CD4-positive, alpha-beta T cell (primary cell): Measurements from ENCODE around the gene RSPH10B2. TPM values are rescaled to one million over a fixed set of nuclear protein-coding genes. Genes with fewer than 3 reads are reported as not detected.
"Not testable (repeated sequence)": the region's sequence is repeated elsewhere in the genome, so short reads cannot be mapped to it uniquely, and the experiment has no call there.

Experiments used
- ATAC-seq: fragments of 200-7000 bp; cut with Tn5 transposase; one replicate; pipeline ENCODE4 v1.10.0; 2022; ENCODE audit warnings: mild to moderate bottlenecking; ENCODE audit not compliant: poor library complexity
- CTCF ChIA-PET: fragments of 350-600 bp; sonication (Branson Sonifier 250); formaldehyde crosslinking; loops from one replicate; lab custom pipeline; 2021; ENCODE audit warnings: antibody characterized with exemption, inconsistent platforms; lab: Charles Lee
- POLR2A ChIA-PET: fragments of 350-600 bp; sonication (Branson Sonifier 250); formaldehyde crosslinking; loops from one replicate; lab custom pipeline; 2021; ENCODE audit warnings: antibody characterized with exemption, inconsistent platforms; lab: Charles Lee
- DNase-seq, 14 experiments: peaks; one replicate each; pipeline ENCODE4 v3.0.0-alpha.2; 2013 to 2020; ENCODE audit warnings: mixed read lengths in 2 of 14
- H3K27ac ChIP-seq, 2 donors: one replicate each; pipeline versions ENCODE4 v1.5.1 to v1.7.0; 2013; ENCODE audit warnings: low read length in 2 of 2, low read depth in 1 of 2, mild to moderate bottlenecking in 1 of 2
- H3K27me3 ChIP-seq, 2 experiments: 1 replicate in 1 of 2; 2 replicates in 1 of 2; pipeline versions ENCODE4 v1.6.1 to v1.7.0; 2013; ENCODE audit warnings: low read length in 2 of 2, control low read depth in 1 of 2, mild to moderate bottlenecking in 1 of 2, moderate library complexity in 1 of 2; ENCODE audit not compliant: insufficient read depth in 2 of 2, control insufficient read depth in 1 of 2
- H3K36me3 ChIP-seq: one replicate; pipeline ENCODE4 v1.6.1; 2013; ENCODE audit warnings: low read length, control low read depth; ENCODE audit not compliant: insufficient read depth
- H3K4me1 ChIP-seq: one replicate; pipeline ENCODE4 v1.6.1; 2013; ENCODE audit warnings: low read length, control low read depth; ENCODE audit not compliant: insufficient read depth
- H3K4me3 ChIP-seq: one replicate; pipeline ENCODE4 v1.5.1; 2013; ENCODE audit warnings: mild to moderate bottlenecking, low read length, moderate library complexity
- H3K9me3 ChIP-seq, 2 experiments: 1 replicate in 1 of 2; 2 replicates in 1 of 2; pipeline versions ENCODE4 v1.6.1 to v1.7.0; 2013; ENCODE audit warnings: low read length in 2 of 2, mild to moderate bottlenecking in 2 of 2, control low read depth in 1 of 2, moderate library complexity in 1 of 2; ENCODE audit not compliant: control insufficient read depth in 1 of 2, insufficient read depth in 1 of 2
- H3K27ac Mint-ChIP-seq: one replicate; pipeline ENCODE4 v1.8.0; 2020; ENCODE audit warnings: mixed read lengths
- H3K27me3 Mint-ChIP-seq: one replicate; pipeline ENCODE4 v1.8.0; 2021; ENCODE audit warnings: mixed read lengths
- H3K36me3 Mint-ChIP-seq: one replicate; pipeline ENCODE4 v1.8.0; 2021; ENCODE audit warnings: low read depth, mixed read lengths
- H3K4me1 Mint-ChIP-seq: one replicate; pipeline ENCODE4 v1.8.0; 2021; ENCODE audit warnings: low read depth, mixed read lengths
- H3K4me3 Mint-ChIP-seq: one replicate; pipeline ENCODE4 v1.8.0; 2020; ENCODE audit warnings: mild to moderate bottlenecking, mixed read lengths
- H3K9me3 Mint-ChIP-seq: one replicate; pipeline ENCODE4 v1.8.0; 2020; ENCODE audit warnings: mixed read lengths
- CTCF ChIP-seq: fragments of 200-600 bp; IDR thresholded peaks from one replicate; pipeline ENCODE4 v1.8.0; 2022; ENCODE audit warnings: antibody characterized with exemption, mild to moderate bottlenecking
- intact Hi-C, 2 experiments: fragments of 100-400 bp; cut with DNase I in 1 of 2; cut with micrococcal nuclease in 1 of 2; formaldehyde crosslinking; loops; one replicate each; pipeline versions ENCODE4 v1.15.1 to v1.9.0; 2023 to 2025; cut with DNase I, micrococcal nuclease
- total RNA-seq, 174 experiments: library from RNA in 2 of 174; stranded (reverse) in 2 of 174; gene quantifications; one replicate each; pipeline ENCODE4 v1.2.3 and lab custom pipeline; 2021 to 2026

Gene RSPH10B2
- total RNA-seq, 2 experiments from 2014 or later, result not detected

DNA sequence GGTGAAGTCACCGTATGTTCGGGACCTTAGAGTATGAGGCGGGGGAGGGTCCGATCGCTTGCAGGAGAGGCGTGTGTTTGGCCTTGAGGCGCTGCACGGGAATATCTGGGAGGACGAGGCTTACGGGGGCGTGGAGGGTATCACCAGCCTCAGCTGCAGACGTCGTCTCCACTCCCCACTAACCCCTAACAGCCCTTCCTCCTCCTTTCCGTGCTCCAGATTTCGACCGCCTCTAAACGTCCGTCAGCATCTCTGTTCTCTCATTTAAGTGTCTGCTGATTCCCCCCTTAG is 23.6 kb upstream of the RSPH10B2 start:
- POLR2A ChIA-PET, result no interaction called here
- TF ChIP-seq CTCF, result no peak
- peak overlapping the region; percentile 83 for H3K27ac Mint-ChIP-seq
- peak overlapping the region; percentile 88 for H3K4me3 Mint-ChIP-seq
- peak in 2 of 14 experiments; percentile 4 to 6 for DNase-seq
- peaks cover 22% of the 10 kb centered on the region for H3K4me1 ChIP-seq
- no peak for ATAC-seq
- peak overlapping the region; percentile 72 to 75 for H3K27ac ChIP-seq
- no peaks in the 10 kb centered on the region for H3K27me3 ChIP-seq
- no peaks in the 10 kb centered on the region for H3K27me3 Mint-ChIP-seq
- no peaks in the 10 kb centered on the region for H3K9me3 Mint-ChIP-seq
- H3K4me1 Mint-ChIP-seq, result peaks cover 24% of the 10 kb centered on the region
- intact Hi-C loops, result no loop called here
- H3K36me3 ChIP-seq, result peaks cover 25% of the 10 kb centered on the region
- H3K4me3 ChIP-seq, result peak overlapping the region; percentile 90
- CTCF ChIA-PET, result no interaction called here
- H3K36me3 Mint-ChIP-seq, result peaks cover 50% of the 10 kb centered on the region
- H3K9me3 ChIP-seq, result no peaks in the 10 kb centered on the region

- ATAC-seq, H3K9me3 Mint-ChIP-seq, POLR2A ChIA-PET, H3K4me3 Mint-ChIP-seq, H3K27me3 Mint-ChIP-seq, DNase-seq, CTCF ChIA-PET, H3K4me1 Mint-ChIP-seq, H3K9me3 ChIP-seq, H3K27me3 ChIP-seq, H3K27ac Mint-ChIP-seq, H3K4me3 ChIP-seq, H3K4me1 ChIP-seq, intact Hi-C loops, H3K27ac ChIP-seq: not testable (repeated sequence)
- peaks cover 44% of the 10 kb centered on the region for H3K36me3 ChIP-seq
- peaks cover 67% of the 10 kb centered on the region for H3K36me3 Mint-ChIP-seq
Measured at GRCh38 chr7:6738415-6738814, 15.5 kb upstream of the RSPH10B2 start.

GRCh38 chr7:6744410-6745100 is 9.3 kb upstream of the RSPH10B2 start:
- H3K4me1 ChIP-seq, H3K4me3 Mint-ChIP-seq, ATAC-seq, CTCF ChIA-PET, H3K27me3 ChIP-seq, intact Hi-C loops, H3K4me3 ChIP-seq, H3K4me1 Mint-ChIP-seq, H3K27ac Mint-ChIP-seq, H3K9me3 Mint-ChIP-seq, POLR2A ChIA-PET, H3K27ac ChIP-seq, H3K9me3 ChIP-seq, H3K27me3 Mint-ChIP-seq, DNase-seq, H3K36me3 ChIP-seq: not testable (repeated sequence)
- H3K36me3 Mint-ChIP-seq, result peaks cover 27% of the 10 kb centered on the region

DNA sequence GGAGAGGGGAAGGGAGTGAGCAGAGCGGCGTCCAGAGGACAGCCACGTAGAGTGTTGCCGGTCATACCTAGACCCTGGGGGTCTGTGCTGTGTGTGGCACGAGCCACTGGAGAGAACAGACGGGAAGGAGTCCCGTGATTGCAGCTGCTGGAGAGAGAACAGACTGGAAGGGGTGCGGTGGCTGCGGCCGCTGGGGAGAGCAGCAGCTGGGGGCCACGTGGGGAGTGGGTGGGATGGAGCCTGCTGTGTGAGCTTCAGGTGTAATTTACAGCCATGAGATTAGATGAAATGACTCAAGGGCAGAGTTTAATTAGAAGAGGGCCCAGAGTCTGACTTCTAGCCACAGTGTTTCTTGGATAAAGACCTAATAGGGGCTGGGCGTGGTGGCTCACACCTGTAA is 4.6 kb upstream of the RSPH10B2 start:
- H3K27ac ChIP-seq, H3K4me1 ChIP-seq, ATAC-seq, H3K4me3 ChIP-seq, intact Hi-C loops, H3K27me3 Mint-ChIP-seq, POLR2A ChIA-PET, H3K36me3 Mint-ChIP-seq, H3K27me3 ChIP-seq, H3K36me3 ChIP-seq, H3K9me3 ChIP-seq, H3K27ac Mint-ChIP-seq, DNase-seq, H3K4me1 Mint-ChIP-seq, CTCF ChIA-PET, H3K4me3 Mint-ChIP-seq, H3K9me3 Mint-ChIP-seq: not testable (repeated sequence)

DNA sequence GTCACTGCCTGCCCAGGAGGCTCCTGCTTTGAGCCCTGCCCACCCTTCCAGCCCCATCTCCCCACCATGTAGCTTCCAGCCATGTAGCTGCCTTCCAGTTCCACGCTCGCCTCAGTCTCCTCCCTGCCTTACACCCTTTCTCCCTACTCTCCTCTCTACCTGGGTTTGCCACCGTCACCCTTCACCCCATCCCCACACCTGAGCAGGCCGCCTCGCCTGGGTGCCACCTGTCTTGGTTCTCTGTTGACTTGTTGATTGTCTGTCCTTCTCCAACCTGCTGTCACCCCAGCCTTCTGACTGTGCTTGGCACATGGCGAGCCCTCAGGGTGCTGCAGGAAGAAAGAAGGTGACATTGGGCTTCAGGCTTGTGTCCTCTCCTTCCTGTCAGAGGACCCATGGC is 3.7 kb upstream of the RSPH10B2 start:
- H3K27ac Mint-ChIP-seq, CTCF ChIA-PET: not testable (repeated sequence)

GRCh38 chr7:6761186-6761585 is 7.3 kb downstream of the RSPH10B2 start:
- ATAC-seq, H3K27me3 ChIP-seq, H3K36me3 ChIP-seq, H3K36me3 Mint-ChIP-seq, H3K4me3 Mint-ChIP-seq, H3K27me3 Mint-ChIP-seq, H3K27ac ChIP-seq, H3K4me3 ChIP-seq, H3K9me3 ChIP-seq, H3K4me1 ChIP-seq, H3K9me3 Mint-ChIP-seq, H3K27ac Mint-ChIP-seq, H3K4me1 Mint-ChIP-seq, POLR2A ChIA-PET, CTCF ChIA-PET, DNase-seq, intact Hi-C loops: not testable (repeated sequence)

More for the DNA sequence above, 3.7 kb upstream of the RSPH10B2 start:
- H3K36me3 ChIP-seq, H3K4me1 ChIP-seq, H3K27ac ChIP-seq, H3K9me3 ChIP-seq, H3K36me3 Mint-ChIP-seq, H3K4me3 ChIP-seq, DNase-seq, H3K4me1 Mint-ChIP-seq, intact Hi-C loops, ATAC-seq, H3K27me3 ChIP-seq, H3K4me3 Mint-ChIP-seq, POLR2A ChIA-PET, H3K27me3 Mint-ChIP-seq, H3K9me3 Mint-ChIP-seq: not testable (repeated sequence)
